ENCODE results near the gene ANKRD13C. TPM values are rescaled to one million over a fixed set of nuclear protein-coding genes. Genes with fewer than 3 reads are reported as not detected.

ANKRD13C gene
- total RNA-seq, 3 donors from 2014 or later: 20.8 to 24.8 (median 23.4) TPM

GRCh38 chr1:70222716-70223235 lies 131.7 kb downstream of the ANKRD13C start:
- ATAC-seq (no peak), DNase-seq (no peak)
- H3K9me3 ChIP-seq: no peaks in the 10 kb centered on the region
- no peak for TF ChIP-seq CTCF (IDR thresholded peaks at IDR 0.05)
- no peaks in the 10 kb centered on the region for H3K36me3 ChIP-seq (ENCODE audit: low read depth)
- peaks cover 16% of the 10 kb centered on the region for H3K4me1 ChIP-seq (ENCODE audit: low read depth)
- H3K4me3 ChIP-seq: no peak overlapping the region
- intact Hi-C loops (cut with DNase I, micrococcal nuclease): no loop called here

DNA sequence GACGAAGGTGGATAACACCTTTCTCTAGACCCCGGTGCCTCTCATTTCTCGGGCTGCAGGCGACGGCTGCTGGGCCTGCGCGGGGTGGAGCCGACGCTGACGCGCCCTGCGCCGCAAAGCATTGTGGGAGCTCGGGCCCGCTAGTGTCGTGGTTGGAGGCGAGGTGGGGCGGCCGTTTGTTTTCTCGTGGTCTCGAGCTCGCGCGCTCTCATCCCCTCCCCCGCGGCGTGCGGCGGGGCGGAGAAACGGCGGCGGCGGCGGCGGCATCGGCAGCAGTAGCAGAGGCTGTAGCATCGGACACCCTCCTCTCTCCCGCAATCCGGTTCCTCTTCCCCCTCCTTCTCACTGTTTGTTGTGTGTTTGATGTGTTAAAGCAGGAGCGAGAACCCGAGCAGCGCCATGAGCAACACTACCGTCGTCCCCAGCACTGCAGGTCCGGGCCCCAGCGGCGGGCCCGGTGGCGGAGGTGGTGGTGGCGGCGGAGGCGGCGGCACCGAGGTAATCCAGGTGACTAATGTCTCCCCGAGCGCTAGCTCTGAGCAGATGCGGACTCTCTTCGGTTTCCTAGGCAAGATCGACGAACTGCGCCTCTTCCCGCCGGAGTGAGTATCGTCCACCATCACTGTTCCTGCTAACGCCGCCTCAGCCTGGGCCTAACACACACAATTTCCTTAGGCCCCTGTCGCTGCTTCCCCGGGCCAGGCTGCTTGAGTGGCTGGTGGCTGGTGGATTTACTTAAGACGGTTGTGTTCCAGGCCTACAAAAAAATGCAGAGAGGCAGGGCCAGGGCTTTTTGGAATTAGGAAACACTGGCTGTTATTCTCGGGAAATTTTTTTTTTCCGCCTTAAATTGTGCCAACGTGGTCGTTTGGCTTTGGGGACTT lies 133.0 kb downstream of the ANKRD13C start, which contains the start of gene SRSF11:
SRSF11 (plus strand) TSS at position 143 of the 884 bp plus-strand sequence; CDS start at position 400, 257 bp downstream.
- peak within 1 kb of the TSS; percentile 42 for H3K4me3 ChIP-seq
- TF ChIP-seq CTCF (IDR thresholded peaks at IDR 0.05): no peak
- intact Hi-C loops (cut with DNase I, micrococcal nuclease): no loop called here
- H3K9me3 ChIP-seq: no peaks in the 10 kb centered on the region
- ATAC-seq (peak; percentile 100), DNase-seq (peak; percentile 97 to 99 (median 99))
- H3K4me1 ChIP-seq (ENCODE audit: low read depth): peaks cover 16% of the 10 kb centered on the region
- H3K36me3 ChIP-seq (ENCODE audit: low read depth): no peaks in the 10 kb centered on the region

- H3K4me3 ChIP-seq: peak overlapping the region; percentile 42
- no peaks in the 10 kb centered on the region for H3K36me3 ChIP-seq (ENCODE audit: low read depth)
- ATAC-seq: no peak
- no peaks in the 10 kb centered on the region for H3K9me3 ChIP-seq
- peak in 1 of 3 donors; percentile 6 for DNase-seq
- TF ChIP-seq CTCF (IDR thresholded peaks at IDR 0.05): no peak
- H3K4me1 ChIP-seq (ENCODE audit: low read depth): peaks cover 16% of the 10 kb centered on the region
- intact Hi-C loops (cut with DNase I, micrococcal nuclease): no loop called here
These were observed 133.8 kb downstream of the ANKRD13C start for GRCh38 chr1:70220517-70221237.

GRCh38 chr1:70220015-70220414 lies 134.5 kb downstream of the ANKRD13C start:
- intact Hi-C loops (cut with DNase I, micrococcal nuclease): no loop called here
- no peak overlapping the region for H3K4me3 ChIP-seq
- DNase-seq (no peak), ATAC-seq (no peak)
- peaks cover 16% of the 10 kb centered on the region for H3K4me1 ChIP-seq (ENCODE audit: low read depth)
- no peaks in the 10 kb centered on the region for H3K36me3 ChIP-seq (ENCODE audit: low read depth)
- no peaks in the 10 kb centered on the region for H3K9me3 ChIP-seq
- TF ChIP-seq CTCF (IDR thresholded peaks at IDR 0.05): no peak

DNA sequence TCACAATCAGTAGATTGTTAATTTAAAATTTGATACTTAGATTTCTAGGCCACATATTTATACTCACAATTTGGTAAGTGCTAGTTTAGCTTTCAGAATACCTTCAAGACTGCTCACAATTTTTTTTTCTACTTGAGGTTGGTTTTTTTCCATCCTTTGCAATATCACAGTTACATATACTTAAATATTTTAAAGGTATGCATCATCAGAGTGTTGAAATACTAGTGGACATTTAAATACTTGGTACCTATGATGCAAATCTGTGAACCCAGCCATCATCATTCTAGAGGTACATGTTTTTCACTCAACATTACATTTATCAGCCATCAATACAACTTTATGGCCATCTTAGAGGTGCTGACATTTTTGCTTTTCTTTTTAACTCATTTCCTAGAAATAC lies 143.0 kb downstream of the ANKRD13C start:
- peaks cover 8% of the 10 kb centered on the region for H3K4me1 ChIP-seq (ENCODE audit: low read depth)
- no peaks in the 10 kb centered on the region for H3K36me3 ChIP-seq (ENCODE audit: low read depth)
- intact Hi-C loops (cut with DNase I, micrococcal nuclease): no loop called here
- H3K4me3 ChIP-seq: no peak overlapping the region
- DNase-seq: no peak
- H3K9me3 ChIP-seq: no peaks in the 10 kb centered on the region
- ATAC-seq: no peak
- no peak for TF ChIP-seq CTCF (IDR thresholded peaks at IDR 0.05)
